Measurements from ENCODE around the gene LSP1. TPM values are rescaled to one million over a fixed set of nuclear protein-coding genes. Genes with fewer than 3 reads are reported as not detected.
"Not testable (repeated sequence)": the region's sequence is repeated elsewhere in the genome, so short reads cannot be mapped to it uniquely, and the experiment has no call there.

The LSP1 gene
- total RNA-seq, 1 donor from 2014 or later, result 78.2 TPM

DNA sequence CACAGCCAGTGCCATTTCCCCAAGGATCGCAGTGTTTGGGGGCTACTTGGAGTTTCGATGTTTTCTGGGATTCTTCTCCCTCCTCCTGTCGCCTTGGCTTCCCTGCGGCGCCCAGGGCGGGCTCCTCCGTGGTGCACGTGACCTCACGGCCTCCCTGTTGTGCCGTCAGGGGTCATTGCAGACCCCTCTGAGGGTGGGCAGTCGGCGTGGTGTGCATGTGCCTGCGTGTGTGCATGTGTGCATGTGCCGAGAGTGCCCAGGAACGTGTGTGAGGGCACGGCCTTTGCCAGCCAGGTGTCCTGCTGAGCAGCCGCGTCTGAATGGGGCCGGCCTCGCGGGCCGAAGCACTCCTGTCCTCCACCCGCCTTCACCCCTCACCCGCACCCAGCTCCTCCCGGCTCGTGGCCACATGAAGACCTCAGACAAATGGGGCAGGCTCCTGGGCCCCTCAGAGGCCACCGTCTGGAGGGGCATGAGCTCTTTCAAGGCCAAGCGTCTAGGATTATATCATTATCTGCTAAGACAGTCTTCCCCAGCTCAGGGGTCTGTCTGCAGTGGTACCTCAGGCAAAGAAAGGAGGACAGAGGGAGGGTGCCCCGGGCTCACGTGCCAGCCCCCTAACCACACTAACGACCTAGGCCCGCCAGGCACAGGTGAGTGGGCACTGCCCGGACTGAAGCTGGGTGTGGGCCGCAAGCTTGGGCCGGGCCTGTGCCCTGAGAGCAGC, 84.9 kb downstream of the LSP1 start:
- DNase-seq, result peak; percentile 47

DNA sequence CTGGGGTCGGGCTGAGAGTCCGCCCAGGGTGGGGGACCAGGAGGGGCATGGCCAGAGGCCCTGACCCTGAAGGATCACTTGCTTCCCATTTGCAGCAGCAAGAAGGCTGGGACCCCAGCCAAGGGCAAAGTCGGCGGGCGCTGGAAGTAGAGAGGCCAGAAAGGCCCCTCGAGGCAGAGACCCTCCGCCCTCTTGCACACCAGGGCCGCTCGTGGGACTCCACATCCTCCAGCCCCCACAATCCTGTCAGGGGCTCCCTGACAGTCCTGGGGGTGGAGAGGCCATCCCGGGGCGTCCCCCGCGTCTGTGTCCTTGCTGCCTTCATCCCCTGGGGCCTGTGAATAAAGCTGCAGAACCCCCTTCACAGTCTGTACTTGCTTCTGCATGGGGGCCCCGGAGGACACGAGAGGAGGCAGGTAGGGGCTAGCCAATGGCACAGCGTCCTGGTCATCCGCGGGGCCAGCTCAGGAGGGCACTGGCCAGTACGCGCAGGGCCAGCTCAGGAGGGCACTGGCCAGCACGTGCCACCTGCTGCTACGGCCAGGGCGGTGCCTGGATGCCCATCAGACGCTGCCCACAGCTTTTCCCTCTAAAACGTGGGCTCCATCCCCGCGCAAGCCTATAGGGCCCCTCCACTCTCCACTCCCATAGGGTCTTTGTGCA, 85.6 kb downstream of the LSP1 start:
- Histone ChIP-seq H3K4me3 (no peak overlapping the region), H3K36me3 (no peaks in the 10 kb centered on the region), H3K27me3 (peaks cover 5% of the 10 kb centered on the region), H3K27ac (no peak overlapping the region), H3K9me3 (no peaks in the 10 kb centered on the region), H3K4me1 (no peaks in the 10 kb centered on the region)
- DNase-seq (peak; percentile 62), ATAC-seq (no peak)
- intact Hi-C loops (cut with DNase I), result no loop called here
- TF ChIP-seq, protein P1, sequence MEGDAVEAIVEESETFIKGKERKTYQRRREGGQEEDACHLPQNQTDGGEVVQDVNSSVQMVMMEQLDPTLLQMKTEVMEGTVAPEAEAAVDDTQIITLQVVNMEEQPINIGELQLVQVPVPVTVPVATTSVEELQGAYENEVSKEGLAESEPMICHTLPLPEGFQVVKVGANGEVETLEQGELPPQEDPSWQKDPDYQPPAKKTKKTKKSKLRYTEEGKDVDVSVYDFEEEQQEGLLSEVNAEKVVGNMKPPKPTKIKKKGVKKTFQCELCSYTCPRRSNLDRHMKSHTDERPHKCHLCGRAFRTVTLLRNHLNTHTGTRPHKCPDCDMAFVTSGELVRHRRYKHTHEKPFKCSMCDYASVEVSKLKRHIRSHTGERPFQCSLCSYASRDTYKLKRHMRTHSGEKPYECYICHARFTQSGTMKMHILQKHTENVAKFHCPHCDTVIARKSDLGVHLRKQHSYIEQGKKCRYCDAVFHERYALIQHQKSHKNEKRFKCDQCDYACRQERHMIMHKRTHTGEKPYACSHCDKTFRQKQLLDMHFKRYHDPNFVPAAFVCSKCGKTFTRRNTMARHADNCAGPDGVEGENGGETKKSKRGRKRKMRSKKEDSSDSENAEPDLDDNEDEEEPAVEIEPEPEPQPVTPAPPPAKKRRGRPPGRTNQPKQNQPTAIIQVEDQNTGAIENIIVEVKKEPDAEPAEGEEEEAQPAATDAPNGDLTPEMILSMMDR (IDR thresholded peaks at IDR 0.05), result no peak

More for the DNA sequence above, 84.9 kb downstream of the LSP1 start:
- intact Hi-C loops (cut with DNase I), result no loop called here
- Histone ChIP-seq H3K4me1 (no peaks in the 10 kb centered on the region), H3K36me3 (no peaks in the 10 kb centered on the region), H3K27ac (no peak overlapping the region), H3K27me3 (peaks cover 5% of the 10 kb centered on the region), H3K9me3 (no peaks in the 10 kb centered on the region), H3K4me3 (no peak overlapping the region)
- ATAC-seq, result no peak
- TF ChIP-seq, protein P1 (IDR thresholded peaks at IDR 0.05), result no peak

DNA sequence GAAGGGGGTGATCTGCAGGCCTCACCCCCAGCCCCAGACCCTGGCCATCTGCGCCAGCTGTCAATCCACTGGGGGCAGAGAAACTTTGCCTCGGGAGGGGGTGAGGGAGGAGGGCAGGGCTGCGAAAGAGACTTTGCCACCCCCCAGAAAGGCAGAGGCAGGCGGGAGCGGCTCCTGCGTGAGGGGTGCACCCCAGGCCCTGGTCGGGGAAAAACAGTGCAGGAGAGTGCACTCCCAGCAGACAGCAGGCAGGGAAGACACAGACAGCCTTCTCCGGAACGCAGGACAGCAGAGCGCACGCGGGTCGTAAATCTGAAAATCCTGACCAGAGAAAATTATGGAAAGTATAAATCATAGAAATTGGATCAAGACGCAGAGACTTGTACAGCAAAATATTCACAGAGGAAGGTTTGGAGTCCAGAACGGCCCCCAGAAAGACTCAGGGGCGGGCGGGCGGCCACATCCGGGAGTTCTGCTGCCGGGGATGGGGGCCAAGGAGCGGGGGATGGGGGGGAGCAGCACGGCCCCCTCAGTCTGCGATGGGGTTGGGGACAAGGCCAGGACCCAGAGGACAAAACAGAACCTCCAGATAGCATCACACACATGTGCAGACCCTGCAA, 86.2 kb downstream of the LSP1 start:
- H3K27ac ChIP-seq, result no peak overlapping the region
- intact Hi-C loops (cut with DNase I), result no loop called here
- TF ChIP-seq, protein P1 (IDR thresholded peaks at IDR 0.05), result no peak

DNA sequence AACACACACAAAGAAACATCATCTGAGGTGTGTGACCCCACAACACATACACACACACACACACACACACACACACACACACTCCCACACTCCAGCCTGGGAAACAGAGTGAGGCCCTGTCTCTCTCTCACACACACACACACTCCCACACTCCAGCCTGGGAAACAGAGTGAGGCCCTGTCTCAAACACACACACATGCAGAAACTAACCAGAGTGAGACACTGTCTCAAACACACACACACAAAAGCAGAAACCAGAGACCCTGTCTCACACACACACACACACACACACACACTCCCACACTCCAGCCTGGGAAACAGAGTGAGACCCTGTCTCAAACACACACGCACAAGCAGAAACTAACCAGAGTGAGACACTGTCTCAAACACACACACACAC, 86.9 kb downstream of the LSP1 start:
- ATAC-seq, result peak; percentile 60
- intact Hi-C loops (cut with DNase I), result loop anchor here (5.0 kb wide), 1 partner anchor 42 kb away; no protein-coding TSS in a partner anchor
- not testable (repeated sequence) for H3K27ac ChIP-seq, H3K9me3 ChIP-seq, H3K4me1 ChIP-seq, H3K4me3 ChIP-seq, DNase-seq, H3K36me3 ChIP-seq, H3K27me3 ChIP-seq

More for the DNA sequence above, 86.2 kb downstream of the LSP1 start:
- ATAC-seq, result no peak
- H3K9me3 ChIP-seq, result no peaks in the 10 kb centered on the region
- peak; percentile 42 for DNase-seq
- H3K36me3 ChIP-seq, result no peaks in the 10 kb centered on the region
- no peak overlapping the region for H3K4me3 ChIP-seq
- H3K4me1 ChIP-seq, result no peaks in the 10 kb centered on the region
- H3K27me3 ChIP-seq, result peaks cover 5% of the 10 kb centered on the region

Small RNA genes within 50 kb of the gene (microRNA-seq; reads per million reads assigned to microRNA genes)
- gene MIR4298 (ENCODE audit: borderline microRNAs expressed) (not detected), gene MIR7847 (ENCODE audit: borderline microRNAs expressed) (0.66 reads per million)

Other genes starting within 250 kb of the LSP1 start
- gene KRTAP5-3, start 244.6 kb upstream of the LSP1 start, total RNA-seq, result not detected
- not detected for gene KRTAP5-4, start 230.9 kb upstream of the LSP1 start, total RNA-seq
- not detected for gene KRTAP5-5, start 223.3 kb upstream of the LSP1 start, total RNA-seq
- not detected for gene KRTAP5-6, start 155.9 kb upstream of the LSP1 start, total RNA-seq
- 7.9 TPM for gene IFITM10, start 102.5 kb upstream of the LSP1 start, total RNA-seq
- gene CTSD, start 89.2 kb upstream of the LSP1 start, total RNA-seq, result 2,038 TPM
- gene SYT8, start 18.1 kb upstream of the LSP1 start, total RNA-seq, result 12.5 TPM
- 6.9 TPM for gene TNNI2, start 14.1 kb upstream of the LSP1 start, total RNA-seq
- gene PRR33, start 38.8 kb downstream of the LSP1 start, total RNA-seq, result not detected
- gene TNNT3, start 66.6 kb downstream of the LSP1 start, total RNA-seq, result 0.43 TPM
- gene MRPL23, start 94.2 kb downstream of the LSP1 start, total RNA-seq, result 58.6 TPM
- 55.8 TPM for gene H19, start 144.8 kb downstream of the LSP1 start, total RNA-seq